ENCODE data around the gene ECE1.

The ECE1 gene

DNA sequence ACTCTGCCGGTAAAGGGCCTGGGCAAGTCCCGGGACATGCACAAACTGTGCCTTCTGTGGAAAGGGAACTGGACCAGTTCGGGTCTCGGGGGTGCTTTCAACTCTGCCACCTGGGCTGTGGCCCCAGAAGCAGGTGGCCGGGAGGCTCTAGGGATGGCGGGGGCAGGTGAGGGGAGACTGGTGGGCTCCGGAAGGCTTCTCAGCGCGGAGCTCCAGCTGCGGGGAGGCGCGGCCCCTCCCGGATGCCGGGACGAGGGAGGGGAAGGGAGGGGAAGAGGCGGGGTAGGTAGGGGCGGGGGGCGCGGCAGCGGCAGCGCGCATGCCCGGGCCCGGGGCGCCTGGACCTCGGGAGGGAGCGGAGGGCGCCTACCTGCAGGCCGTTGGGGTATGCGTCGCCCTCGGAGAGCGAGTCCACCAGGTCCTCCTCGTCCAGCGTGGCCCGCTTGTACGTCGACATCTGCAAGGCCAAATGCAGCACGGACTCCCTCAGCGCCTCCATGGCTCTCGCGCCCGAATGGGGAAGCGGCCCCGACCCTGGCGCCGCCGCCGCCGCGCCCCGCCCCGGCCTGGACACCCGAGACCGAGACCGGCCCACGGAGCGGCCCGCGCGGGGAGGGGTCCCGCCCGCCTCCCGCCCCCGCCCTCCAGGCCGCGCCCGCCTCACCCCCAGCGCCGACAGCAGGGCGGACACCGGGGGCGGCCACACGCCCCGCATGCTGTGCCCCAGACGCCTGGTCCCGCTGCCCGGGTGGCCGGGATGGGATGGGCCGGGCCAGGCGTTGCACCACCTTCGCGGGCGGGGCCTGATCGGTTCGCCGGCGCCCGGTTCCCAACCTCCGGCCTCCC is at the start of gene ECE1:
Gene ECE1, minus strand, starts transcription at position 764 of the 846 bp plus-strand sequence. Its CDS starts 49 bp downstream, at position 715.
- DNase-seq, result peak; percentile 65

DNA sequence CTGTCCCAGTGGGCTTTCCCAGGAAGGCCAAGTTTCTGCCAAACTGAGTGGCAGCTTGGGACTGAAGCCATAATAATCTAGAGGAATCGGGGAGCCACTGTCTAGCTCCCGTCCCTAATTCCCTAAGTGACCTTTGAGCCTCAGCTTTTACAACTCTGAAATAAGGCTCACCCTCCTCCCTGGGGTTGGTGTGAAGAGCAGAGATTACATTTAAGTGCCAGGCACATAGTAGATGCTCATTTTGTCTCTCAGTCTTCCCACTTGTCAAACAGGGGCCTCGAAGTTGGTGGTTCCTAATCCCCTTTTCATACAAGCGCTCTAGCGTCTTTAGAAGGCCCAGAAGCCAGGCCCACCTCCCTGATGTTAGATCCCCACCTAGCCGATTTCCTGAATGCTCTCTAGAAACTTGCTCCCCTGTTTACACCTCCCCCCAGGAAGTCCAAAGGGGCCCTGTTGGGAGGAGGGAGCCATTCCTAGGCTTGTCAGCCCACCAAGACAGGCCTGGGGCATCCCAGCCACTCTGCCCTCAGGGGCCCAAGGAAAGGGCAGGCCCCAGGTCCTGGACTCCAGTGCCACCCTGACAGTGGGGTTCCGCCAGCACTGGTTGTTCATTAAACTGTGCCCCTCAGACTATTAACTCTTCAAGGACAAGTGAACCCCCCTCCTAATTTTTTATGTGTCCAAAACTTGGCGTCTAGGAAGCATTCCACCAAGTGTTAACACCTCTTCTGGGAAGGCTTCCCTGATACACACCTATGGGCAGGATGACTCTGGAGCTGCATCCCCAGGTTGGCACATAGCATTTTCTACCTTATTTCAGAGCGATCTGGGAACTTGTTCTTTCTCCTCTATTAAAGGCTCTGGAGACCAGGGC is 49.3 kb upstream of the ECE1 start:
- no peak for DNase-seq

DNA sequence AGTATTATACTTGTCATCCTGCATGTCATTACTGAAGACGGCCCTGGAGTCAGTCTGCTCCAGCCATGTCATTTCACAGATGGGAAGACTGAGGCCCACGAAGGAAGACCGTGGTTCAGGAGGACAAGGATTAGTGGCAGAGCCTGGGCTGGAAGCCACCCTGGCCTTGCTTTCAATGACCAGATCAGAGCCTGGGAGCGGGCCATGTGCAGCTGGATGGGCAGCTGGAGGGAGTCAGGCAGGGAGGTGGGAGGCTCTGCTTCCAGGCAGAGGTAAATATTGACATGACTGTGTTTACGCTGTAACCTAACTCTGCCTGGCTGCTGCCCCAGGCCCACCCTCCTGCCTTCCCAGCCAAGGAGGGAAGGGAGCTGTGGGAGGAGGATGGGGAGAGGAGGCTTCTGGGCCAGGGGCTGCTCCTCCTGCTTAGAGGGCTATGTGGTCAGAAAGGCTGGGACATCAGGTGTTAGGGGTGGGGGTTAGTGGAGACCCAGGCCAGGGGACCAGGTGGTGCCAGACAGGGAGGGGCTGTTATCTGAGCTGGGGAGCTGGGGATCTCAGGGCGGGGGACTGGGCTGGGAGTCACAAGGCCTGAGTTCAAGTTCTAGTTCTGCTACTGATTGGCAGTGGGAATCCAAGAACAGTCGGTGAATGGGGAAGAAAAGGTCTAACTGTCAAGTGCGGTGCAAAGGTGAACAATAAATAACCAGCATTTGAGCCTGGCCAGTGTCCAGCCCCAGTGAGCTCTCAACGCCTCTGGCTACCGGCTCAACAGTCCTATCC is 48.5 kb upstream of the ECE1 start:
- no peak for DNase-seq

DNA sequence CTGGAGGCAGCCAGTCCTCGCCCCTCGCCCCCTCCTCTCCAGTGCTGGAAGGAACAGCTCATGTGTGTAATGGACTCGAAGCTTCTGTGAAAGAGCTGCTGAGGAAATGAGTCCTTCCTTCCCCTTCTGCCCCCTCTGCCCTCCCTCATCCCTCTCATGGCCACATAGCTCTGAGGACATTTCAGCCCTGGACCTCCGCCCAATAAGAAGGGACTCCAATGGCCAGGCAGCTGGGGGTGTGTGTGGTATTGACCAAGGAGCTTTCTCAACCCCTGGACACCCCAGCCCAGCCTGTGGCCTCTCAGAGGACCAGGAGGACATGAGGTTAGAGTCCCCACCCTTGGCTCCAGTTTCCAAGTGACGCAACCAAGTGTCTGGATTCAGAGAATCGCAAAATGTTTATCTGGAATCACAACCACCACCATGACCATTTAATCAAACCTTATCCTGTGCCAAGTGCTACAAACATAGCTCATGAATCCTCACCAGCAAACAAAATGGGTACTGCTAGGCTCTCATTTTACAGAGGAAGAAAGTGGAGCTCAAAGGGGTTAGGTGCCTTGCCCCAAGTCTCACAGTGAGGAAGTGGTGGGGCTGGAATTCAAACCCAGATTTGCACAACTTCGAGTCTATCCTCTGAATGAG is 47.8 kb upstream of the ECE1 start:
- no peak for DNase-seq

DNA sequence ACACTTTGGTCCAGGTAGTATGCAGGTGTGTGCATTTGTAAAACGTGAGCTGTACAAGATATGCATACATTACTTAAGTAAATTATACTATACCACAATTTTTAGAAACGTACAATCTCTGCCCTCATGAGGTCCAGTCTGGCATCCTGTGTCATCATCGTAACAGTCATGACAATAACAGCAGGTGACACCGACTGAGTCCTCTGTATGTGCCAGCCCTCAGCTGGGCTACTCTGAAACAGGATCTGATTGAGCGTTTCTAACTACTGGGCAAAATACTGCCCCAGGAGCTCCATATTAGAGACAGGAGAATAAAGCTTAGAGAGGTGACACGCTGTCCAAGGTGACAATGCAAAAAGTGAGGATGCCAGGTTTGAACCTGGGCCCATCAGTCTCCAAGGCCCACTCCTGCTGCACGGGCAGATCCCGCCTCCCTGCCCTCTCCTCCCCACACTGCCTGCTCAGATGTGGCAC is 47.2 kb upstream of the ECE1 start:
- no peak for DNase-seq

DNA sequence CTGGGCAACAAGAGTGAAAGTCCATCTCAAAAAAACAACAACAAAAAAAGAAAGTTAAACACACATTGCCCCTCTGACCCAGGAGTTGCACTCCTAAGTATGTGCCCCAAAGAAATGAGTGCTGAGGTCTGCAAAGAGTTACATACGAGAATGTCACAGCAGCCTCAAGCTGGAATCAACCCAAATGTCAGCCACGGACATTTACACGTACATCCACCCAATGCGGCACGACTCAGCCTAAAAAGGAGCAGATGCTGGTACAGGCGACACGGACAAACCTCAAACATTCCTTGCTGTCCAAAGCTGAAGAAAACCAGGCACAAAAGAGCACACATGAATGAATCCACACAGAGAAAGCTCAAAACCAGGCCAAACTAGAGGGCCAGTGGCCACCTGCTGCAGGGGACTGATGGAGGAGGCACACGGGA is 46.8 kb upstream of the ECE1 start:
- DNase-seq, result no peak

DNA sequence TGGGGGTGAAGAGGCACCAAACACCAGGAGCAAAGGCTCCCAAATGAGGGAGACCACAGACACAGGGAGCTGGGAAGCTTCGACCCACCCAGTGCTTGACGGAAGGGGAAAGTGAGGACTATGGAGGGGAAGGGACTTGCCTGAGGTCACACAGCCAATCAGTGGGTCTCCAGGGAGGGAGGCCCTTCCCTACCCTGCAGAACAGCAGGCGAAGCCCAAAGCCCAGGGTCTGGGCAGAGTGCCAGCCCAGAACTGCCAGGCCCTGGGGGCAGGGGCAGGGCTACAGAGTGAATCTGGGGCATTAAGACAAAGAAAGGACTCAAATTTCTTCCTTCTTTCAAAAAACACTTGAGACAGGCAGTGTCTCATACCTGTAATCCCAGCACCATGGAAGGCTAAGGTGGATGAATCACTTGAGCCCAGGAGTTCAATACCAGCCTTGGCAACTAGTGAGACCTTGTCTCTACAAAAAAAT is 45.5 kb upstream of the ECE1 start:
- DNase-seq, result no peak

DNA sequence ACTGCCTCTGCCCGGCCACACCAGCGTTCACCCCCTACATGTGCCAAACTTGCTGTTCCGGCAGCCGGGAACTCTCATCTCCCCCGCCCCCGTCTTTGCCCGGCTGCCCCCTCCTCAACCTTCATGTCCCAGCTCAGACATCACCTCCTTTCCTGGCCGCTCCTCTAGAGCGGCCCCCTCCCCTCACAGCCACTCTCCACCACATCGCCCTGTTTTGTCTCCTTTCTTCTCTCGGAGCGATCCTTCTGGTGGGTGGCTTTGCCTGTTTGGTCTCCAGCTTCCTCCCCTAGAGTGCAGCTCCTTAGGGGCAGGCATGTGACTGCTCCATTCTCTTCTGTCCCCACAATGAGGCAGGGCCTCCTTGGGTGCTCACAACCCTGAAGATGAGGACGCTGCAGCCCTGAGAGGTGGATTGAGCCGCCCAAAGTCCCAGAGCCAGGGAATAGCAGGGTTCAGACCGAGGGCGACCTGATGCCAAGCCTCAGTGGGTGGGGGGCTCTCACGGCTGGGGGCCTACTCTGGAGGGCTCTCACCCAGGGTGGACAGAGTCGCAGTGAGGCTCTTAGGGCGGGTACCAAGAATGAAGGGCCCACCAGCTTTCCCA is 44.9 kb upstream of the ECE1 start:
- no peak for DNase-seq

DNA sequence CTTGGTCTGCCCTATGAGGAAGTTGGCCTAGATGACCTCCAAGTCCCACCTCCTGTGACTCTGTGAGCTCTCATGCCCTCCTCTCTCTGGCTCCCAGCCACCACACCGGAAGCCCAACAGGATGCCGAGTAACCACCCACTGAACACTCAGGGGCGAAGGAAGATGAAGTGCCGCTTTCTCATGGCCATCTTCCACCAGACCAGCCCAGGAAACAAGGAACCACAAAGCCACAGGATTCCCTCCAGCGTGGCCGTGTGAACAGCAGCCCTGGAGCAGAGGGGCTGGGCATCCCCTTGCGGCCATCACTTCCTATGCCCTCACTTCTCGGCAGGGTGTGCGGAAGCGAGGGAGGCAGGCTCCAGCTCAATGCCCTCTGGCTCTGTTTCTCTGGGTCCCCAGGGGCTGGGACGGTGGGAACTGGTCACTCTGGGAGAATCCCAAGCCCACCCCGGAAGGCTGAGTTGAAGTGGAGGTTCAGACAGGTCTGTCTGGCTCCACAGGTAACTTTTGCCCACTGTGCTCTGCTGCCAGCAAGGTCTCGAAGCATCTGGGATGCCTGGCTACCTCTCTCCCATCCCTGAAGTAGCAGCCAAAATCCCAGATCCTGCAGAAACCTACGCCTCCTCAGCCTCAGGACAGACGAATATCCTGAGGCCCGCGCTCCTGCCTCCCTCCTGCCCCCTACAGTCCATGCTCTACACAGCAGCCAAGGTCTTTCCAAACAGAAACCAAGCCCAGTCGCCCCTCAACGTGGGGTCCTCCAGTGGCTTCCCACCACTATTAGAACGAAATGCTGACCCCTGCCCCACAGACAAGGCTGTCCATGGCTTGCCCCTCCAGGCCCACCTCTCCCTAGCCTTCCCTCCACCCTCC is 44.2 kb upstream of the ECE1 start:
- DNase-seq, result peak; percentile 72

DNA sequence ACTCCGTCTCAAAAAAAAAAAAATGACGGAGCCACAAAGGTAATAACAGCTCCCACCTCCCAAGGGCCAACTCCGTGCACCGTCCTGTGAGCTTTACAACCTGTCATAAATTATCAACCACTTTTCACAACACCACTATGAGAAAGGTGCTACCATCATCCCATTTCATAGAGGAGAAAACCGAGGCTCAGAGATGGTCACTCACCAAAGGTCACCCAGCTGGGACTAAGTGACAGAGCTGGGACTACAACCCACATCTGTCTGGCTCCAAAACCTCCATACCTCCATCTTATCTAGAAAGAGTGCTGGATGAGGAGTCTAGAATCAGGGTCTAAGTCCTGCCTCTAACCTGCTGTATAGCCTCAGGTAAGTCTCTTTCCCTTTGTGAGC is 43.6 kb upstream of the ECE1 start:
- no peak for DNase-seq

DNA sequence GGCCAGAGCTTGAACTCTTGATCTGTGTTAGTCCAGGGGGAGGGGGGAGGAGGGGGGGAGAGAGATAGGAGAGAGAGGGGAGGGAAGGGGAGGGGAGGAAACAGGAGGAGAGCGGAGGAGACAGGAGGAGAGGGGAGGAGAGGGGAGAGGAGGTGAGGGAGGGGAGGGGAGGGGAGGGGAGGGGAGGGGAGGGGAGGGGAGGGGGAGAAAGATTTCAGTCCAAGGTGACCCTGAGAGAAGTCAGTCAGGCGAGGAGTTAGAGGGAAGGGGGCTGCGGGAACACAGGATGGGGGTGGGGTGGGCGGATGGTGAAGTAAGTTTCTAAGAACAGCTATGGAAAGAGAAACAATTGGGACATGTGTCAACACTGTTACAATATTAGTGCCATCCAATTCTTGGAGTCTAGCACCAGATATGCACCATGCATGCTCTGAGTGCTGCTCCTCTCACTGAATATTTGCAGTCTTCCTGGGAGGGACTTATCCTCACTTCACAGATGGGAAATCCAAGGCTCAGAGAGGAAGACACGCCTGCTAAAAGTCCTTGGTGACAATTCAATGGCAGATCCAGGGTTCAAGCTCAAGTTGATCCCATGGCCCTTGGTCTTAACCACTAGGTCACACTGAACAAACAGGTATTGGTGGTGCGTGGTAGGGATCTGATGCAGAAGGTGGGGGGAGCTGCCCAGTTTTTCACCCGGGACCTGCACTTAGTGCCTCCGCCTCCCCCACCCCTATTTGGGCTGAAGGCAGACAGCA is 42.5 kb upstream of the ECE1 start:
- no peak for DNase-seq

DNA sequence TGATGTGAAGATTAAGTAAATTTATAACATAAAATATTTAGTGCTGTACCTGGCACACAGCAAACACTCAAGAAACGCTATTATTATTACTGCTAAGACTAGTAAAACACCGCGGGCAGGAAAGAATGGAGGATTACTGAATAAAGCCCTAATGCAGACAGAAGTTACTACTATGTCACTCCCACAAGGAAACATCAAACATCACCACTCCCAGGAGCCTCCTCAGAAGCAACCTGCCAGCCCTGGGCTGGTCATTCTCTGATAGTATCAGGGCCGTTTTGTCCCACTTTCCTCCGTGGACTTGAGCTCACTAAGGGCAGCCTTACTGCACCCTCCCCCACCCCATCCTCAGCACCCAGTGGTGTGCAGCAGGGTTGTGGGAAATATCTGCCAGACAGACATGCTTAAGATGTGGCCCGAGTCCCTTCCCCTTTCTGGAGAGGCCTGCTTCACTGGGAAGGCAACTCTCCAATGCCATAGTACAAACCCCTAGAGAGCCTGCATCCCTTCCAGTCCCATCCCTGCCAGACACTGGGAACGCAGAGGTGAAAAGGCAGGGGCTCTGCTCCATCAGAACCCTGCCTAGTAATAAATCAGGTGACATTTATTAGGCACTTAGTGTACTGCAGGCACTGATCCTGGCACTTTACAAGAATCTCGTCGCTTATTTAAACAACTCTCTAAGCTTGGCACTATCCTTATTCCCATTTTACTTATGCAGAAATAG is 41.7 kb upstream of the ECE1 start:
- DNase-seq, result no peak

DNA sequence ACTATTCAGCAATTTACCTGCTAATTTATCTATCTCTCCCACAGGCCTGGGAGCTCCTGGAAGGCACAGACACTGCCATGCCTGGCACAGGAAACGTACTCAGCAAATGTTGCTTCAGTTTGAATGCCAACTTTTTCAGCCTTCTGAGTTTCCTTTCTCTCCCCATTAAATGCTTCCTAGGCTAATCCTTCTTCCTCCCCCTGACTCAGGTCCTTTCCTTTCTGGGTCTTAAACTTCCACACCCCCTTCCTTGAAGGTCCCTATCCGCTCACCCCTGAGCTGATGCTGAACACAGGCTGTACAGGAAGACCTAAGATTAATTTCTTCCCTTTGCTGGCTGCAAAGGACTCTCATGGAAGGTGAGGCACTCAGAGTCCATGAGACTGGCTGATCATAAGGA is 40.3 kb upstream of the ECE1 start:
- no peak for DNase-seq

DNA sequence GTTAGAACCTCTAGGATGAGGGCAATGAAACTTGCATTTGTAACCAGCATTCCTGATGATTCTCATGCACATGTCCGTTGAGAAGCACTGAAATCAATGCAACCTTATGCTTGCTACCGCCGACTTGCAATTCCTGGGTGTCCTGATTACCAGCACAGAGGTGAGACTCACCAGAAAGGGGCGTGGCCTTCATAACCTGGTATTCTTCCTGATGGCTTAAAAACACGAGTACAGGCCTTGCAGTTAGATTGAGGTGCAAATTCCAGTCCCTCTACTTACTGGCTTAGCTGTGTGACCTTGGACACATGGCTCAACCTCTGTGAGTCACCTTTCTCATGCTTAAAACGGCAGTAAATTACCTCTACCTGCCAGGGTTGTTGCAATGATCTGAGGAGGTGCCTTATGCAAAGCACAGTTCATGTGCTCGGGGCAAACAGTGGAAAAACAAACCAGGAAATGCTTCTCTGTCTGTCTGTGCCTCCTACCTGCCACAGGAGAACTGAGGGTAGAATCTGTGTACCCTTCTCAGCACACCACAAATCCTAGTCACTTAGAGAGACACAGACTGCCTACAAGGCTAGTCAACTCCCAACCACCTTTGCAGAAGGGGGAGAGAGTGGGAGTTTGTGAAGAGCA is 39.1 kb upstream of the ECE1 start:
- DNase-seq, result no peak

DNA sequence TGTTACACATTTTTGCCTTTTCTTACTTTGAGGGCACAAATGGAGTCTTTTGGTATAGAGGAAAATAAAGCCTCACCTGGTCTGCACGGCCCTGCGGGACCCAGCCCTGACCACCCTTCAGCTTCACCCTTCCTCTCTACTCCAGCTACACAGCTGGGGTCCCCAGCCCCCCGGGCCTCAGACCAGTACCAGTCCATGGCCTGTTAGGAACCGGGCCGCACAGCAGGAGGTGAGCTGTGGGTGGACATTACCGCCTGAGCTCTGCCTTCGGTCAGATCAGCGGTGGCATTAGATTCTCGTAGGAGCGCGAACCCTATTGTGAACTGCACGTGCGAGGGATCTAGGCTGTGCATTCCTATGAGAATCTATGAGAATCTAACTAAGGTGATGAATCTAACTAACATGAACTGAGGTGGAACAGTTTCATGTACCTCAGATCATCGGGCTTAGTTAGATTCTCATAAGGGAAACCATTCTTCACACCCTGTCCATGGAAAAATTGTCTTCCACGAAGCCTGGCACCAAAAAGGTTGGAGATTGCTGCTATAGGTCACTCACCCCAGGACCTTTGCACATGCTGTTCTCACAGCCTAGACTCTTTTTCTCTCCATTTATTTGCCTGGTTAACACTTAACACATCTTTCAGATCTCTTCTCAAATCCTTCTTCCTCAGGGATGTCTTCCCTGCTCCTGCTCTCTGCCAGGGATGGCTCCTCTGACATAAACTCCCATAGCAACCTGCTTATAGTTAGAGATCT is 37.5 kb upstream of the ECE1 start:
- no peak for DNase-seq

DNA sequence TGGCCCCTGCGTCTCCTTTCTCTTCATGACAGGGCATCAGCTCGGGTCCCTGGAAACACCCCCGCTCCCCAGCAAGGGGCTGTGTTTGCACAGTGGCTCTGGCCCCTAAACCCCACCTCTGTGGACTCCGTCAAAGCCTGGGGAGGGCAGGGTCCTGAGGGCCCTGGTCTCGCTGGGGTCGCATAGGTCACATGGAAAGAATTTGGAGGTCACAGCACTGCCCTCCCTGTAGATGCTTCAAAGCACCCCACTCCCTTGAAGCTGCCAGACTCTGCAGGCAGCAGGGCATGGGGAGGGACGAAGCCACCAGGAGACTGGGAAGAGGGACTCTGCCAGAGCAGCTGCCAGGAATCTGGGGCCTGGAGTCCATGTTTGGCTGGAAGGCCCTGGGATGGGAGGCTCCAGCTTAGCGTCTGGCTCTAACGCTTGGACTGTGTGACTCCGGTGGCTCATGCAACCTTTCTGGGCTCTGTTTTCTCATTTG is 36.6 kb upstream of the ECE1 start:
- DNase-seq, result no peak

DNA sequence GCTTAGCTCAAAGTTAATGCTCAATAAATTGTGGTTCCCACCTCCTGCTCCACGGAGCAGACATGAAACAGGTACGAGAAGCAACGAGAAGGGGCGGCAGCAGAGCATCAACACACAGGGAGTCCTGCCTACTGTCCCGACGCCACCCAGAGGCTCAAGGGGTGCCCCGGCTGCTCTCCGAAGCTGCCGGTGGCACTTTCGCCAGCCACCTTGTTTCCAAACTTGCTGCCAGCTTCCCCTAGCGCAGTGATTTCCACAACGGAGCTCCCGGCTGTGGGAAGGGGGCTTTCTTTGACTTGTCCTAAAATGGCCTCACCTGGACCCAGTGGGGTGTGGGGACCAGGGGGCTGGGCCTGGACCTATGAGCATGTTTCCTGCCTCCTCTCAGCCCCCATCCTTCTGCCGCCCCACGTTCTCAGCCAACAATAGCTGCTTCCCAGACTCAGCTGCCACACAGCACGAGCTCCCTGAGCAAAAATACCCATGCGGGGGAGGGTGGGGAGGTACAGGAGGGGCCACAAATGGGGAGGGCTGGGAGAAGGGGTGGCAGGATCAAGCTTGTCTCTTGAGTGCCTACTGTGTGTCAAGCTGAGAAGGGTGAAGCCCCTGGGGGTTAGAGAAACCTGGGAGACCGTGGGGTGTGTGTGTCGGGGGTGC is 35.6 kb upstream of the ECE1 start:
- no peak for DNase-seq

All from activated T-cell treated with anti-CD3 and anti-CD28 coated beads, Interleukin-2, amount 50 U/mL, for 1 hour (primary cell).